NT2/D1 (cell line): ENCODE data around the gene DMD.
"Not testable (repeated sequence)": the region's sequence is repeated elsewhere in the genome, so short reads cannot be mapped to it uniquely, and the experiment has no call there.

Experiments
- DNase-seq: peaks from one replicate; pipeline ENCODE4 v3.0.0-alpha.2; 2011; ENCODE audit warnings: low read depth, low spot score
- H3K27me3 ChIP-seq: 2 replicates; pipeline ENCODE4 v1.6.0; 2011; ENCODE audit warnings: mild to moderate bottlenecking; ENCODE audit not compliant: insufficient read length, insufficient read depth
- H3K36me3 ChIP-seq: 2 replicates; pipeline ENCODE4 v1.6.1; 2011; ENCODE audit warnings: mild to moderate bottlenecking, low read length, mixed read lengths; ENCODE audit not compliant: insufficient read depth, insufficient read length
- H3K4me1 ChIP-seq: 2 replicates; pipeline ENCODE4 v1.5.1; 2011; ENCODE audit not compliant: insufficient read depth, insufficient read length
- H3K4me3 ChIP-seq: 2 replicates; pipeline ENCODE4 v1.5.1; 2011; ENCODE audit warnings: low read depth; ENCODE audit not compliant: insufficient read length
- H3K9ac ChIP-seq: 2 replicates; pipeline ENCODE4 v1.6.0; 2011; ENCODE audit warnings: low read depth; ENCODE audit not compliant: insufficient read length
- H3K9me3 ChIP-seq: 2 replicates; pipeline ENCODE4 v1.5.1; 2011; ENCODE audit warnings: mild to moderate bottlenecking, low read length; ENCODE audit not compliant: insufficient read depth
- SUZ12 ChIP-seq: IDR thresholded peaks from 2 replicates; pipeline ENCODE4 v1.6.1; 2011; ENCODE audit not compliant: insufficient read length, insufficient read depth; ENCODE audit errors: extremely low read depth
- YY1 ChIP-seq: IDR thresholded peaks from 2 replicates; pipeline ENCODE4 v1.6.1; 2011; ENCODE audit not compliant: insufficient read length, insufficient read depth
- ZNF274 ChIP-seq: IDR thresholded peaks from 2 replicates; pipeline ENCODE4 v1.6.1; 2011; ENCODE audit warnings: mild to moderate bottlenecking, low read depth, low read length

The DMD gene

DNA sequence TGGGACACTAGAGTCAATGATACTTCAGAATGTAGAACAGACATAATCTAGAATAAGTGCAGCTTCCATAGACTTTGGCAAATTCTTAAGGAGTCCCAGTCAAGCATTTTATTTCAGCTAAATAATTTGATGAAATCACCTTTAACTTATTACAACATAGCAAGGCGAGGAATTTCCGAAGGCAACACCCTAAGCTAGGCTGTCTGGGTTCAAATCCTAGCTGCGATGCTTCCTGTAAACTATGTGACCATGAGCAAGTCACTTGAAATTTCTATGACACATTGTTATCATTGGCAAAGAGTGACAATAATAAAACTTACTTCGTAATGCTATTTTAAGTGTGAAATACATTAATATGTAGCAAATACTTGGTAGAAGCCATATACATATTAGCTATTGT, 679.1 kb downstream of the DMD start:
- Histone ChIP-seq H3K27me3 (no peaks in the 10 kb centered on the region), H3K36me3 (no peaks in the 10 kb centered on the region), H3K9ac (no peak overlapping the region)

GRCh38 chrX:32530802-32531403, 680.4 kb downstream of the DMD start:
- TF ChIP-seq YY1 (no peak), SUZ12 (no peak), ZNF274 (no peak)
- peak; percentile 33 for DNase-seq
- H3K4me3 ChIP-seq, result no peak overlapping the region
- H3K9me3 ChIP-seq, result no peaks in the 10 kb centered on the region
- H3K27me3 ChIP-seq, result no peaks in the 10 kb centered on the region
- no peak overlapping the region for H3K9ac ChIP-seq
- H3K36me3 ChIP-seq, result no peaks in the 10 kb centered on the region
- no peaks in the 10 kb centered on the region for H3K4me1 ChIP-seq

More for the DNA sequence above, 679.1 kb downstream of the DMD start:
- Histone ChIP-seq H3K9me3 (no peaks in the 10 kb centered on the region), H3K4me3 (no peak overlapping the region), H3K4me1 (no peaks in the 10 kb centered on the region)
- DNase-seq, result no peak
- TF ChIP-seq ZNF274 (no peak), YY1 (no peak), SUZ12 (no peak)

GRCh38 chrX:32528451-32528850, 682.9 kb downstream of the DMD start:
- not testable (repeated sequence) for H3K4me3 ChIP-seq, H3K36me3 ChIP-seq, H3K4me1 ChIP-seq, H3K9ac ChIP-seq, H3K27me3 ChIP-seq, H3K9me3 ChIP-seq
- peak; percentile 9 for DNase-seq

- no peaks in the 10 kb centered on the region for H3K27me3 ChIP-seq
- H3K9ac ChIP-seq, result no peak overlapping the region
- no peaks in the 10 kb centered on the region for H3K4me1 ChIP-seq
- TF ChIP-seq SUZ12 (no peak), ZNF274 (no peak)
- H3K4me3 ChIP-seq, result no peak overlapping the region
- DNase-seq, result no peak
- no peaks in the 10 kb centered on the region for H3K36me3 ChIP-seq
- H3K9me3 ChIP-seq, result no peaks in the 10 kb centered on the region
Measured at GRCh38 chrX:32525234-32525633, 686.1 kb downstream of the DMD start.

GRCh38 chrX:32524385-32524784, 687.0 kb downstream of the DMD start:
- TF ChIP-seq SUZ12, result no peak
- no peak for TF ChIP-seq YY1
- TF ChIP-seq ZNF274, result no peak
- Histone ChIP-seq H3K36me3 (no peaks in the 10 kb centered on the region), H3K9me3 (no peaks in the 10 kb centered on the region), H3K27me3 (no peaks in the 10 kb centered on the region), H3K4me3 (no peak overlapping the region), H3K4me1 (no peaks in the 10 kb centered on the region), H3K9ac (no peak overlapping the region)
- no peak for DNase-seq

GRCh38 chrX:32520789-32521188, 690.6 kb downstream of the DMD start:
- no peak overlapping the region for H3K4me3 ChIP-seq
- DNase-seq, result no peak
- no peaks in the 10 kb centered on the region for H3K9me3 ChIP-seq
- no peak for TF ChIP-seq SUZ12
- TF ChIP-seq YY1, result no peak
- TF ChIP-seq ZNF274, result no peak
- H3K4me1 ChIP-seq, result no peaks in the 10 kb centered on the region
- no peaks in the 10 kb centered on the region for H3K27me3 ChIP-seq
- H3K36me3 ChIP-seq, result no peaks in the 10 kb centered on the region
- H3K9ac ChIP-seq, result no peak overlapping the region

GRCh38 chrX:32514986-32515385, 696.4 kb downstream of the DMD start:
- Histone ChIP-seq H3K36me3 (no peaks in the 10 kb centered on the region), H3K4me3 (no peak overlapping the region), H3K9ac (no peak overlapping the region), H3K4me1 (no peaks in the 10 kb centered on the region), H3K9me3 (no peaks in the 10 kb centered on the region), H3K27me3 (no peaks in the 10 kb centered on the region)
- DNase-seq, result no peak
- TF ChIP-seq YY1, result no peak
- no peak for TF ChIP-seq SUZ12
- no peak for TF ChIP-seq ZNF274

GRCh38 chrX:32501606-32502005, 709.7 kb downstream of the DMD start:
- TF ChIP-seq ZNF274 (no peak), SUZ12 (no peak), YY1 (no peak)
- no peak for DNase-seq
- no peaks in the 10 kb centered on the region for H3K9me3 ChIP-seq
- no peak overlapping the region for H3K4me3 ChIP-seq
- H3K27me3 ChIP-seq, result no peaks in the 10 kb centered on the region
- H3K4me1 ChIP-seq, result no peaks in the 10 kb centered on the region
- H3K36me3 ChIP-seq, result no peaks in the 10 kb centered on the region
- no peak overlapping the region for H3K9ac ChIP-seq
